D721Med (cell line): ENCODE results near the gene NFASC.

Source experiments
- DNase-seq: peaks from one replicate; pipeline ENCODE4 v3.0.0; 2011; ENCODE audit warnings: low spot score; ENCODE audit not compliant: insufficient read length
- FAIRE-seq: peaks from 2 replicates; lab custom pipeline; 2011; peaks lifted over from hg19 to GRCh38; lab: Jason Lieb, UNC
- TF ChIP-seq, protein P1 (sequence below): IDR thresholded peaks from 2 replicates; pipeline ENCODE4 v1.5.1; 2012; ENCODE audit warnings: mild to moderate bottlenecking, control low read depth; ENCODE audit not compliant: insufficient read depth; ENCODE audit errors: missing control alignments

The NFASC gene

GRCh38 chr1:205012391-205013140 is 141.9 kb downstream of the NFASC start:
- FAIRE-seq = no peak
- no peak for DNase-seq
- TF ChIP-seq, protein P1, sequence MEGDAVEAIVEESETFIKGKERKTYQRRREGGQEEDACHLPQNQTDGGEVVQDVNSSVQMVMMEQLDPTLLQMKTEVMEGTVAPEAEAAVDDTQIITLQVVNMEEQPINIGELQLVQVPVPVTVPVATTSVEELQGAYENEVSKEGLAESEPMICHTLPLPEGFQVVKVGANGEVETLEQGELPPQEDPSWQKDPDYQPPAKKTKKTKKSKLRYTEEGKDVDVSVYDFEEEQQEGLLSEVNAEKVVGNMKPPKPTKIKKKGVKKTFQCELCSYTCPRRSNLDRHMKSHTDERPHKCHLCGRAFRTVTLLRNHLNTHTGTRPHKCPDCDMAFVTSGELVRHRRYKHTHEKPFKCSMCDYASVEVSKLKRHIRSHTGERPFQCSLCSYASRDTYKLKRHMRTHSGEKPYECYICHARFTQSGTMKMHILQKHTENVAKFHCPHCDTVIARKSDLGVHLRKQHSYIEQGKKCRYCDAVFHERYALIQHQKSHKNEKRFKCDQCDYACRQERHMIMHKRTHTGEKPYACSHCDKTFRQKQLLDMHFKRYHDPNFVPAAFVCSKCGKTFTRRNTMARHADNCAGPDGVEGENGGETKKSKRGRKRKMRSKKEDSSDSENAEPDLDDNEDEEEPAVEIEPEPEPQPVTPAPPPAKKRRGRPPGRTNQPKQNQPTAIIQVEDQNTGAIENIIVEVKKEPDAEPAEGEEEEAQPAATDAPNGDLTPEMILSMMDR = no peak

DNA sequence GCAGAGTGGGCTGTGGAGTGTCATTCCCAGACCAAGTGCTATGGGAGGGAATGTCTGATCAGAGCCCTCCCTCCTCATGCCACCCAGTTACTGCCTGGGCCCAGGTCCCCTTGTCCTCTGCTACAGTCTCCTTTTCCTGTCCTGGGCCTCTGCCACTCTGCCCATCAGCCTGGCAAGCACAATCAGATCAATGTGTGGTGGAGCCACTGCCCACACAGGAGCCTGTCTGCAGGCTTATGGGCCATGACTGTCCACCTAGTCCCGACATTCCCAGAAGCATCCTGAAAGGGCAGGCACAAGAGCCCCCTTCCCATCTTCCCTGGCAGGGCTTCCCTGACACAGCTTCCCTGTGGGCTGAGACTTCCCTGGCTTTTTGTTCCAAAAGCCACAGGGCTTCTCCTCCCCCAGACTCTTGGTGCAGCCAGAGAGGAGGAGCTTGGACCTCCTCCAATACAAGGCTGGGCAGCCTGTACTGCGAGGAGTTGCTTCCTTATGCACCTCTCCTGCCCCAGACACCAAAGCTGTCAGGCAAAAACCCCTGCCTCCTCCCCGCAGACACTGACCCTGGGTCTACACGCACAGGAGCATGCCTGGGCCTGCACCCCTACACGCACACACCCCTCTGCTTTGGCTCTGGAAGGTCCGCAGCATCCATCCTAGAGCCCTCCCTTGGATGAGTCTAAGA is 143.2 kb downstream of the NFASC start:
- no peak for DNase-seq
- TF ChIP-seq, protein P1 = no peak
- no peak for FAIRE-seq

GRCh38 chr1:205014783-205015182 is 144.1 kb downstream of the NFASC start:
- TF ChIP-seq, protein P1 = no peak
- no peak for DNase-seq
- FAIRE-seq = no peak

DNA sequence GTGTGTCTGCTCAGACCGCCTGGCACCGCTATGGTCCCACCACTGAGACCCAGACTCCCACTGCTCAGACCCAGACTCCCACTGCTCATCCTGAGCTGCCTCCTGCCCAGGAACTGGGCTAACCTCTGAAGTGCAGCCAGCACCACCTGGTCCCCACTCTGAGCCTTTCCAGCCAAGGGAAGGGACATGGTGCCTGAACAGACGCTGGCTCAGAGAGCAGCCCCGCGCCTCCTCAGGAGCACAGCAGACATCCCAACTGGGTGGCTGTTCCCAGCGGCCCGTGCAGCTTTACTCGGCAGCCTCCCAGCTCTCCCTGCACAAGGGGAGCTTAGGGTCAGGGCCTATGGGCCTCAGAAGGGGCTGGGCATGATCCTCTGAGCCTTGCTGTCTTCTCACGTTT is 144.6 kb downstream of the NFASC start:
- no peak for DNase-seq
- TF ChIP-seq, protein P1 = no peak
- FAIRE-seq = no peak

GRCh38 chr1:205016075-205016474 is 145.4 kb downstream of the NFASC start:
- TF ChIP-seq, protein P1 = no peak
- DNase-seq = no peak
- FAIRE-seq = no peak

- FAIRE-seq (no peak), DNase-seq (no peak)
- TF ChIP-seq, protein P1 = no peak
These were observed 145.9 kb downstream of the NFASC start for GRCh38 chr1:205016584-205016983.

DNA sequence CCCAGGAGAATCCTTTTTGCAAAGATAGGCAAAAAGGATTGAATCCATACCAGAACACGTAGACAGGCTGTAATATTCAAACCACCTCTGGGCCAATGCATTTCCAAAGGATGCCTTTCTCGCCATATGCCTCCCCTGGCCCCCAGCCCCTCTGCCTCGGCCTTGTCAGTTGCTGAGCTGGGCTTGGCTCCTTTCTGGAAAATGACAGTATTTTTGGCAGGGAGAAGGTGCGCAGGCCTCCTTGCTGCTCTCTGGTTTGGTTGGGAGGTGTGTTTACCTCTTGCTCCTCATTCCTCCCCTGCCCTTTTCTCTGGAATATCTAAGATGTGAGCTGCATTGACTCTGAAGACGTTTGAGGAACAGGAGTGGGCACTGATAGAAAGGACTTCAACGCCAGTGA is 146.3 kb downstream of the NFASC start:
- FAIRE-seq (no peak), DNase-seq (no peak)
- TF ChIP-seq, protein P1 = no peak
